Neural cell (in vitro differentiated cells): ENCODE data around the gene SMARCAD1.
"Not testable (repeated sequence)": the region's sequence is repeated elsewhere in the genome, so short reads cannot be mapped to it uniquely, and the experiment has no call there.

ENCODE experiments used
- CTCF ChIP-seq: fragments of 450-650 bp; IDR thresholded peaks from 2 replicates; pipeline ENCODE4 v1.5.1; 2014; ENCODE audit warnings: antibody characterized with exemption, mild to moderate bottlenecking, moderate library complexity; ENCODE audit not compliant: poor library complexity, severe bottlenecking
- EP300 ChIP-seq: fragments of 450-650 bp; conservative IDR thresholded peaks from 2 replicates; pipeline ENCODE4 v1.6.1; 2014; ENCODE audit warnings: antibody characterized with exemption, mild to moderate bottlenecking, moderate library complexity; ENCODE audit not compliant: poor library complexity, severe bottlenecking
- EZH2 ChIP-seq: fragments of 200-600, 300-800 bp; shearing (Covaris generic), sonication (generic); IDR thresholded peaks from 2 replicates; pipeline ENCODE4 v1.6.1; 2014; ENCODE audit warnings: antibody characterized with exemption, low read length, borderline replicate concordance, mild to moderate bottlenecking; ENCODE audit not compliant: insufficient read depth, poor library complexity, severe bottlenecking
- POLR2AphosphoS5 ChIP-seq: IDR thresholded peaks from 2 replicates; pipeline ENCODE4 v1.6.1; 2012
- RAD21 ChIP-seq: fragments of 450-650 bp; conservative IDR thresholded peaks from 2 replicates; pipeline ENCODE4 v1.6.1; 2014; ENCODE audit warnings: antibody characterized with exemption, mild to moderate bottlenecking, moderate library complexity
- REST ChIP-seq: IDR thresholded peaks from 2 replicates; pipeline ENCODE4 v1.6.1; 2012; ENCODE audit warnings: borderline replicate concordance
- TAF1 ChIP-seq: IDR thresholded peaks from 2 replicates; pipeline ENCODE4 v1.6.1; 2012; ENCODE audit warnings: low read depth

- TF ChIP-seq CTCF, EZH2, POLR2AphosphoS5, EP300, TAF1, RAD21, REST: not testable (repeated sequence)
Measured at GRCh38 chr4:94336791-94337190, 129.1 kb downstream of the SMARCAD1 start.
